Measurements from ENCODE around the gene PARN. TPM values are rescaled to one million over a fixed set of nuclear protein-coding genes. Genes with fewer than 3 reads are reported as not detected.
"Not testable (repeated sequence)": the region's sequence is repeated elsewhere in the genome, so short reads cannot be mapped to it uniquely, and the experiment has no call there.

The PARN gene
- total RNA-seq, 1 experiment from 2014 or later = 30.9 TPM

GRCh38 chr16:14402114-14403000 lies 227.7 kb downstream of the PARN start:
- not testable (repeated sequence) for DNase-seq (ENCODE audit: low read depth)

- DNase-seq (ENCODE audit: low read depth) = not testable (repeated sequence)
Measured at GRCh38 chr16:14401711-14402061, 228.4 kb downstream of the PARN start.

DNA sequence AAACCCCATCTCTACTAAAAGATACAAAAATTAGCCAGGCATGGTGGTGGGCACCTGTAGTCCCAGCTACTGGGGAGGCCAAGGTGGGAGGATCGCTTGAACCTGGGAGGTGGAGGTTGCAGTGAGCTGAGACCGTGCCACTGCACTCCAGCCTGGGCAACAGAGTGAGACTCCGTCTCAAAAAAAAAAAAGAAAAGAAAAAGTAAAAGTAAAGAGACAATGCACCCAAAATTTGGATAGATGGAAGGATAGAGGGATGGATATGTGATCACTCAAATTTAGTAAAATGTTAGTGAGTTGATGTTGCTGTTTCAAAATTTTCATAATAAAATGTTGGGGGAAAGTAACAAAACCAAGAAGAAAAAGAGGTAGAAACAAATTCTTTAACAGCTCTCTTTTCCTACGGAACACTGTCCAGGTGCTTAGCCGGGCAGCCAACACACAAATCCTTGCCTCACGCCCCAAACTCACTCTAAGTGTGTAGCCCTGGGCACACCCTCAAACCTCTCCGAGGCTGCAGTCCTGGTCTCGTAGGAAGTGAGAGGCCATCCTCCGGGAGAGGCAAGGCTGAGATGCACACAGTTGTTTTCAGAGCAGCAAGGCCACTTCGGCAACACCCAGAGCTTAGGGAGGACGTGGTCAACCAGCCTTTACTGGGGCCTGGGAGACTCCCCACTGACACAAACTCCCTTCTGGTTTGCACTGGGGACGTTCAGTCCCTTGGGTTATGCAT lies 228.9 kb downstream of the PARN start:
- DNase-seq (ENCODE audit: low read depth) = not testable (repeated sequence)

- DNase-seq (ENCODE audit: low read depth) = no peak
Measured at GRCh38 chr16:14400285-14400977, 229.6 kb downstream of the PARN start.

- DNase-seq (ENCODE audit: low read depth) = peak; percentile 87
Measured at GRCh38 chr16:14399378-14400284, 230.4 kb downstream of the PARN start.

GRCh38 chr16:14398014-14398717 lies 231.9 kb downstream of the PARN start:
- no peak for DNase-seq (ENCODE audit: low read depth)

- DNase-seq (ENCODE audit: low read depth) = not testable (repeated sequence)
Measured at GRCh38 chr16:14395710-14396304, 234.3 kb downstream of the PARN start.

- DNase-seq (ENCODE audit: low read depth) = no peak
Measured at GRCh38 chr16:14394834-14395233, 235.2 kb downstream of the PARN start.

DNA sequence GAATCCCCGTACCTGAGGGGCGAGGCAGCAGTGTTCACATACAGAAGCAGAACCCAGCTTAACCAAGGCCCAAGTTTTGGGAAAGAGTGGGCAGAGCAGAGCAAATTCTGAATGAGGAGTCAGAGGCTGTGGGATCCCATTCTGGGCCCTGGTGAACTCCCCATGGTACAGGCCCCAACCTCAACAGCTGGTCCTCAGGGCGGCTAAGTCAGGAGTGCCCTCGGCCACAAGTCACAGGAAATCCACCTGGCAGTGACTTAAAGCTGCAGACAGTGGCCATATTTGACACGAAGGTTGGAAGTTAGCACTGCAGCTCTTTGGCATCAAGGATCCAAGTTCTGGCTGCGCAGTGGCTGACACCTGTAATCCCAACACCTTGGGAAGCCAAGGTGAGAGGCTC lies 237.1 kb downstream of the PARN start:
- no peak for DNase-seq (ENCODE audit: low read depth)

- no peak for DNase-seq (ENCODE audit: low read depth)
Measured at GRCh38 chr16:14389359-14389758, 240.7 kb downstream of the PARN start.

DNA sequence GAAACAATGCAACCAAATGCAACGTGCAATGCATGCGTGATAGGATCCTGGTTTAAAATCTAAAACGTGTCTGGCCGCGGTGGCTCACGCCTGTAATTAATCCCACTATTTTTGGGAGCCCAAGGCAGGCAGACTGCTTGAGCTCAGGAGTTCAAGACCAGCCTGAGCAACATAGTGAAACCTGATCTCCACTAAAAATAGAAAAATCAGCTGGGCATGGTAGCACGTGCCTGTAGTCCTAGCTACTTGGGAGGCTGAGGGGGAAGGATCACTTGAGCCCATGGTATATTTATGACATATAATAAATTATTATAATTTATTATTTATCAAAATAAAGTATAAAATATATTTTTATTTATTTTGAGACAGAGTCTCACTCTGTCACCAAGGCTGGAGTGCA lies 241.8 kb downstream of the PARN start:
- no peak for DNase-seq (ENCODE audit: low read depth)

GRCh38 chr16:14386115-14386514 lies 243.9 kb downstream of the PARN start:
- DNase-seq (ENCODE audit: low read depth) = no peak

Small RNA genes lying within 50 kb of the gene (small RNA-seq; reads per million reads assigned to genes)
- gene RN7SL274P (not detected), gene RNU7-125P (not detected)

Other genes starting within 250 kb of the PARN start
- 83.2 and 92.3 TPM in 2 replicates for gene BFAR, start 2.7 kb upstream of the PARN start, total RNA-seq (2014; rRNA removed; shearing (Covaris generic))
- gene PLA2G10, start 64.0 kb upstream of the PARN start, total RNA-seq (2014; rRNA removed; shearing (Covaris generic)) = not detected in 2 replicates
- gene NPIPA3, start 73.2 kb upstream of the PARN start, total RNA-seq (2014; rRNA removed; shearing (Covaris generic)) = 0.82 and 2.6 TPM in 2 replicates
- gene NPIPA2, start 112.3 kb upstream of the PARN start, total RNA-seq (2014; rRNA removed; shearing (Covaris generic)) = not detected in 2 replicates
- gene NOMO1, start 203.5 kb upstream of the PARN start, total RNA-seq (2014; rRNA removed; shearing (Covaris generic)) = 72.5 and 85.5 TPM in 2 replicates

Data from HT1080 (cell line).